SJSA1 (cell line): ENCODE measurements around the gene NTNG1. TPM values are rescaled to one million over a fixed set of nuclear protein-coding genes. Genes with fewer than 3 reads are reported as not detected.

Experiments used
- total RNA-seq: library from RNA; depleted of rRNA; stranded (reverse); fragments of >200 nt; shearing (Covaris generic); gene quantifications from 2 replicates; pipeline ENCODE4 v1.2.3, GENCODE V29; 2014; rRNA removed

Gene NTNG1
- total RNA-seq, 1 experiment from 2014 or later = not detected

Other genes starting within 250 kb of the NTNG1 start
- 19.6 and 25.8 TPM in 2 replicates for gene PRMT6, start 84.4 kb upstream of the NTNG1 start, total RNA-seq